AG04449 (cell line): Measurements from ENCODE around the gene MFRP.
"Not testable (repeated sequence)": the region's sequence is repeated elsewhere in the genome, so short reads cannot be mapped to it uniquely, and the experiment has no call there.

Experiments
- CTCF ChIA-PET: fragments of 350-600 bp; formaldehyde crosslinking; extraction: SDS; loops from one replicate; lab custom pipeline; 2021; ENCODE audit warnings: antibody characterized with exemption; lab: Yijun Ruan, JAX
- POLR2A ChIA-PET: fragments of 400-600, 350-600 bp; formaldehyde crosslinking; extraction: SDS; loops from one replicate; lab custom pipeline; 2020; ENCODE audit warnings: antibody characterized with exemption, inconsistent platforms; lab: Yijun Ruan, JAX
- DNase-seq: peaks from one replicate; pipeline ENCODE4 v3.0.0-alpha.2; 2010; ENCODE audit warnings: low read depth, low spot score
- H3K4me3 ChIP-seq: 2 replicates; pipeline ENCODE4 v1.5.1; 2011; ENCODE audit warnings: low read depth, mild to moderate bottlenecking, control low read depth, low read length
- CTCF ChIP-seq: IDR thresholded peaks from one replicate; pipeline ENCODE4 v1.5.1; 2011; ENCODE audit warnings: mild to moderate bottlenecking, moderate library complexity, low read length, control low read depth, inconsistent platforms; ENCODE audit not compliant: insufficient read depth; ENCODE audit errors: missing control alignments

The MFRP gene

DNA sequence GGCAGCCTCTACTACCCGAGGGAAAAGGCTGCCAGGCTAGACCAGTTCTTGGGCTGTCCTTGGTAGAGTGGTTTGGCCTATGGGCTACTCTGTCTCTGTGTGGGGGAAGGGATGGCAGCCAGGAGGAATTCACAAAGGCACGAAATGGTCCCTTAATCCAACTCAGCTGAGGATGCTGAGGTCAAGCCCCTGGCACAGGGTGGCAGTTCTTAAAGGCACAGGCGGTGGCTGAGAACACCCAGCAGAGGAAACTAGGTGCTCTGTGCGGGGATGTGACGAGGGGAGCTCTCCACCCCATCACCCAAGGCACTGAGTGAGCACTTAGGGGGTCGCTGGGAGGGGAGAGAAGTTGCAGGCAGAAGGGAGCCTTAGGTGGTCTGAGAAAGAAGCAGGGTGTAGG lies at the start of gene MFRP:
TSS of gene MFRP (minus strand) at position 101 of the 400 bp plus-strand sequence. CDS start 192 bp downstream, outside the sequence.
- ChIA-PET POLR2A (no interaction called here), CTCF (interaction anchor here (2.1 to 14.1 kb wide), 4 partner anchors 8 to 28 kb away, joined by 7 to 358 read pairs (median 140); partner anchors contain the start of genes C1QTNF5 and USP2)
- no peak for TF ChIP-seq CTCF
- no peak within 1 kb of the TSS for H3K4me3 ChIP-seq
- DNase-seq, result no peak

GRCh38 chr11:119391275-119391674 lies 44.8 kb upstream of the MFRP start:
- DNase-seq, result no peak
- H3K4me3 ChIP-seq, result no peak overlapping the region
- TF ChIP-seq CTCF, result no peak
- CTCF ChIA-PET, result interaction anchor here (5.5 kb wide), 1 partner anchor 9 kb away, joined by 30 read pairs; the partner anchor contains the start of gene USP2
- POLR2A ChIA-PET, result no interaction called here

GRCh38 chr11:119389611-119390254 lies 43.2 kb upstream of the MFRP start:
- POLR2A ChIA-PET, result no interaction called here
- peak; percentile 36 for TF ChIP-seq CTCF
- DNase-seq, result no peak
- no peak overlapping the region for H3K4me3 ChIP-seq
- CTCF ChIA-PET, result interaction anchor here (1.0 to 12.1 kb wide), 4 partner anchors 8 to 19 kb away, joined by 3 to 145 read pairs (median 18); partner anchors contain the start of gene USP2

DNA sequence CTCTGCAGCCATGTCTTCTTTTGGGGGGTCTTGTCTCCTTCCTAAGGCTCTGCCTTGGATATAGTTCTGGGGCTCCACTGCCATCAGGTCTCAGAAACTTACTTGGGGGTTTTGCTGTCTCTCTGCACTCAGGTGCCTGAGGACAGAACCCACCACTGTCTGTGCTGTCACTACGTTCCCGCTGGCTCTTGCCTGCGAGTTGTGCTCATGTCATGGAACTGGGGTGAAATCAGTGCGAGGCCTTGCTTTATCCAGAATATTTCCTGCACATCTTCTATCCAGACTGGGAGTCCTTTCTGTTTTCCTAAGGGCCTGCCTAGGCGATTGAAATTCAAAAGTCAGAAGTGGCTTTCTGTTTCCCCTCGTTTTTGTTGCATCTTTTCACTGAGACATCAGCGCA lies 41.6 kb upstream of the MFRP start:
- H3K4me3 ChIP-seq, result no peak overlapping the region
- CTCF ChIA-PET, result interaction anchor here (1.4 to 21.7 kb wide), 3 partner anchors 17 to 87 kb away, joined by 3 to 425 read pairs (median 145); no protein-coding TSS in a partner anchor
- DNase-seq, result no peak
- POLR2A ChIA-PET, result no interaction called here
- TF ChIP-seq CTCF, result no peak

DNA sequence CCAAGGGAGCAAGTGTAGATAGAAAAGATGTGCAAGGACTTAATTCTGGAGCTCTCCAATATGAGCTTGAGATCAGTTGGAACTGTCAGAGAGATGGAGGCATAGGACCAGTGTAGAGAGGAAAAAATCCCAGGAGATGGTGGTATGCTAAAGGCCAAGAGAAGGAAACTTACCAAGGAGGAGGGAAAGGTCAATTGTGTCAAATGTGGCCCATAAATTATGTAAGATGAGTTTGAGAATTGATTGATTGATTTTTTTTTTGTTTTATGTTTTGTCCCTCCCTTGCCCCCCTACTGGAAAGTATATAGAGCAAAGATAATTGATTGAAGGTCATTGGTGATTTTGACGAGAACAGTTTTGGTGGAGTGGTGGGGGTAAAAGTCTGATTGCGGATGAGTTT lies 37.8 kb upstream of the MFRP start:
- ChIA-PET POLR2A (no interaction called here), CTCF (interaction anchor here (2.7 to 21.7 kb wide), 6 partner anchors 13 to 91 kb away, joined by 12 to 425 read pairs (median 114); partner anchors contain the start of genes C1QTNF5 and MFRP)
- no peak for TF ChIP-seq CTCF
- DNase-seq, result no peak
- no peak overlapping the region for H3K4me3 ChIP-seq

GRCh38 chr11:119382513-119382912 lies 36.0 kb upstream of the MFRP start:
- CTCF ChIA-PET, result interaction anchor here (0.8 to 21.7 kb wide), 15 partner anchors 9 to 342 kb away, joined by 3 to 425 read pairs (median 12); partner anchors contain the start of genes C1QTNF5, MFRP and RNF26
- POLR2A ChIA-PET, H3K4me3 ChIP-seq, DNase-seq: not testable (repeated sequence)
